OCI-M2 (cell line): ENCODE data around the gene ADRA2C.

Experiments
- DNase-seq: peaks from one replicate; lab custom pipeline; 2025; ENCODE audit not compliant: unreplicated experiment; lab: John Stamatoyannopoulos, UW

The ADRA2C gene

DNA sequence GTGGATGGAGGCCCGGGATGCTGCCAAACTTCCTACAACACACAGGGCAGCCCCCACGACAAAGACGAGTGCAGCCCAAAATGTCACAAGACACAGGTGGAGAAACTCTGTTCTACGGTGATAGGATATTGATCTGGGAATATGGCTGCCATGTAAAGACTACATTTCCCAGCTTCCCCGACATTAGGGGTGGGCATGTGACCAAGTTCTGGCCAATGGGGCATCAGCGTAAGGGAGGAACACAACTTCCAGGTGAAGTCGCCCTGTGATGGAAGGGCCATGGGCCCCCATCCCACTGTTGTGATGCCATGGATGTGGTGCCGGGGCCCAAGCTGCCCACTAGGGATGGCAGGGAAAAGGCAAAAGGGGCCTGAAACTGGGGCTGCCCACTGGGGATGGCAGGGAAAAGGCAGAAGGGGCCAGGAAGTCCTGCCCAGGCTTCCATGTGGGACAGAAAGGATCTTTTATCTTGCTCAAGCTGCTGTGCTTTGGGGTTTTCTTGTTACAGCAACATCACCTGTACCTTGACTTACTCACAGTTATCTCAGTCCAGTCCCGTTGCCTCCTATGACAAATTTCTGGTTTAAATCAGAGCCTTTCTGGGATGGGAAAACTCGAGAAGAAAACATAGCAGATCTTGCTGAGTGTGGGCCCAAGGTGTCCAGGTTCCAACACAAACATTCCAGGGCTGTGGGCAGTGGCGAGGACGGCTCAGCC is 9.7 kb upstream of the ADRA2C start:
- DNase-seq = no peak

DNA sequence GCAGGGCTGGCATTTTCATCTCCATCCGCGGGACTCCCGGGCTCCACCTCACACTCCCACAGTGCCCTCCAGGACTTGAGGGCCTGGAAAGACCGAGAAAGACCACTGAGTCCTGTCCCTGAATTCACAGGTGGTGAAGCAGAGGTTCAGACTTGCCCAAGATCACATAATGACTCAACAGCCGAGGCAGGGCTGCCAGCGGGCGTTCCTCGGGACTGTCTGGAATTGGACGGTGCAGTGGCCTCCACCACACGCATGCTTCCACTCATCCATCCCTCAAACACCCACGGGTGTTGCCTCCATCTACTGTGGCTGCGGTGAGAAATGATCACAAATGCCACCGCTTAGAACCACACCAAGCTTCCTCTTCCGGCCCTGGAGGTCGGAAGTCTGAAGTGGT is 6.9 kb upstream of the ADRA2C start:
- DNase-seq = no peak

DNA sequence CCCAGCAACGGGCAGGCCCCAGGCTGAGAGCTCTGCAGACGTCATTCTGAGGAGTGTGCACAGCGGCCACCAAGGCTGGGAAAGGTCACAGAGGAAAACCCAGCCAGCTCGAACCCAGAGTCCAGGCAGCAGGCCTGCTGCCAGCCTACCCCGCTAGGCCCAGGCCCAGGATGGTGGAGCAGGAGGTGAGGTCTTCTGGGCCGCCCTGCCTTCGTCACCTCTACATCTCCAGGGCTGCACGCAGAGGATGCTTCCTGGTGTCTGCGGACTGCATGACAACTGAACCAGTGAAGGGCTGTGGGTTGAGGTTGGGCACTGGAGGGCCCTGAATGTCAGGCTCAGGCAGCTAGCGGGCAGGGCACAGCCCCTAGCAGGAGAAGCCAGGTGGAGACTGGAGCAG is 5.8 kb upstream of the ADRA2C start:
- no peak for DNase-seq

DNA sequence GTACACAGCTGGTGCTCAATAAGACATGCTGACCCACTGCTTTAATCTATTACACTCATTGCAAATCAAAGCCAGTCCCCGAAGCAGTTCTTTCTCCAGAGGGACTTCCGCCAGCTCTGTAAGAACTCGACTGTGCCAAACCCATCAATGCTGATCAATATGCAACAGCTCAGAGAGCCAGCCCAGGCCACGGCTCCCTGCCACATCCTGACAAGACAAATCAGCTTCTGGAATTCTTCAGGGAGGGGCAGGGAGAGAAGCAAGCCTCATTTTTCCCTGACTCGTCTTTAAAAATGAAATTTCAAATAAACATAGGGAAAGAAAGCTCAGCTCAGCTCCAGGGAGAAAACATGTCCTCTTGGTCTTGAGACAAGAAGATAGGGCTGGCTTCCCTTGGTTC is 5.3 kb upstream of the ADRA2C start:
- DNase-seq = no peak

DNA sequence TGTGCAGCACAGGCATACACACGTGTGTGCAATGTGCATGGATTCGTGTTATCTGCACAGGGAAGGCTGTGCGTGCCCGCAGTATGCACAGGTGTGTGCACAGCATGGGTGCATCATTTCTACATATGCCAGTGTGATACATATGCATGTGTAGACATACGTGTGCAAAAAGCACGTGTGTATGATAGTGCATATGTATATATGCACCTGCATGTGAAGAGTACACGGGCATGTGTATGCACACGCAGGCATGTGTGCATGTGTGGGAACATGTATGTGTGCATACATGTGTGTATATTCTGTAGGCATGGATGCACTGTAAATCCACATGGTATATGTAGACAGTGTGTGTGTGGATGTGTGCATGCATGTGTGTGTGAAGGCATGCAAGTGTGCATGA is 3.9 kb upstream of the ADRA2C start:
- no peak for DNase-seq

DNA sequence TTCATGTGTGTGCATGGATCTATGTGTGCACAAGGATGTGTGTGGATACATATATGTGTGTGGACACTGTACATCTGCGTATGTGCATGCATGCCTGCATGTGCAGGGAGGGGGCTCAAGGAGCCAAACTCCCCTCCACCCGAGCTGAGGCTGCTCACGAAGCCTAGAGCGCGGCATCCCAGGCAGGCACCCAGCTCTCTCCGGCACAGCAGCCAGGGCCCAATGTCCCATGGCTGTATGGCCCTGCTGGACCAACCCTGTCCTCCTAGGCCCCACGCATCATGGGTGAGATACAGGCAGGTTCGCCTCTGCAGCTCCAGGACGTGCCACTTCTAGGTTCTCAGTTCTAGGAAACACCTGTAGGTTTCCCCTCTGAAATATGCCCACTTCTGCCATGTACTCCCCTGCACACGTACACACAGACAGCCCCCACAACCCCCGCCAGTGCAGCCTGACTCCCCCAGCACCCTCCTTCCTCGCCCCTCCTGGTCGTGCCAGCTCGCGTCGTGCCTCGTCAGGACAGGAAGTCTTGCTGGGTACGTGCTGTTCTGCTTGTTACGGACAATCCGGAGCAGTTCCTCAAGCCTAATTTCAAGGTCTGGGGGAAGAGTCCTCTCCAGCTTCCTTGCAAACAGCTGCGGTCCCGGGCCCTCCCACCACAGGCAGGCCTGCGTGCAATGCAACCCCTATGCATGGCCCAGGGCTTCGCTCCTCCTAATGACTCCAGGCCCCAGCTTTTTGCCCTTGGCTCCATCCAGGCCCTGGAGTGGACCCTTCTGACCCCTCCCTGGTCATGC is 3.2 kb upstream of the ADRA2C start:
- no peak for DNase-seq

DNA sequence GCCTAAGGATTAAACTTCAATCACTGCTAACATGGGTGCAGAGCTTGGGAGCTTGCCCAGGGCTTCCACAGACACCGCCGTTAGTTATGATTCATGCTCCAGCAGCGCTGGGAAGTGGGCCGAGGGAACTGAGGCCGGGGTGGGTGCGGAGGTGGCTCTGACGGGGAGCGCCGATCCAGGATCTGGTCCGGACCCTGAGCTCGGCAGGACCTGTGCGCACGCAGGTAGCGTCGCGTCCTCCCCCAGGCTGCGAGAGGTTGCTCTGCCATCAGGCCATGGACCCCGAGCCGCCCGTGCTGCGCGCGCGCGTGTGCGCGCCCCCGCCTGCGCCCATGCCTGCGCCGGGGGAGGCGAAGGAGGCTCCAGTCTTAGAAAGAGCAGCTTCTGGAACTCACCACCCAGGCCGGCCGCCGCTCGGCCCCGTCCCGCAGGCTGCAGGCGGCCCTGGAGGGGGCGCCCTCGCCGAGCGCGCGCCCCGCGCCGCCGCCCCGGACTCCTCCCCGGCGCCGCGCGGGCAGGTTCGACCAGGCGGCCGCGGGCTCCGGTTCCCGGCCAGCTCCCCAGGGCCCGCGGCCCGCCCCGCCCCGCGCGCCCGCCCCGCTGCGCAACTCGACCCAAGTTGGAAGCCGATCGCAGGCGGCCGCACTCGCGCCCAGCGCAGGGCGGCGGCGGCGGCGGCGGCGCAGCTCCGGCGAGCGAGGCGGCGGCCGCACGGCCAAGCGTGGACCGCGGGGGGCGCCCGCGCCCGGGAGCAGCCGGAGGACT is 732 bp upstream of the ADRA2C start:
- no peak for DNase-seq

DNA sequence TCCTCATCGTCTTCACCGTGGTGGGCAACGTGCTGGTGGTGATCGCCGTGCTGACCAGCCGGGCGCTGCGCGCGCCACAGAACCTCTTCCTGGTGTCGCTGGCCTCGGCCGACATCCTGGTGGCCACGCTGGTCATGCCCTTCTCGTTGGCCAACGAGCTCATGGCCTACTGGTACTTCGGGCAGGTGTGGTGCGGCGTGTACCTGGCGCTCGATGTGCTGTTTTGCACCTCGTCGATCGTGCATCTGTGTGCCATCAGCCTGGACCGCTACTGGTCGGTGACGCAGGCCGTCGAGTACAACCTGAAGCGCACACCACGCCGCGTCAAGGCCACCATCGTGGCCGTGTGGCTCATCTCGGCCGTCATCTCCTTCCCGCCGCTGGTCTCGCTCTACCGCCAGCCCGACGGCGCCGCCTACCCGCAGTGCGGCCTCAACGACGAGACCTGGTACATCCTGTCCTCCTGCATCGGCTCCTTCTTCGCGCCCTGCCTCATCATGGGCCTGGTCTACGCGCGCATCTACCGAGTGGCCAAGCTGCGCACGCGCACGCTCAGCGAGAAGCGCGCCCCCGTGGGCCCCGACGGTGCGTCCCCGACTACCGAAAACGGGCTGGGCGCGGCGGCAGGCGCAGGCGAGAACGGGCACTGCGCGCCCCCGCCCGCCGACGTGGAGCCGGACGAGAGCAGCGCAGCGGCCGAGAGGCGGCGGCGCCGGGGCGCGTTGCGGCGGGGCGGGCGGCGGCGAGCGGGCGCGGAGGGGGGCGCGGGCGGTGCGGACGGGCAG is 792 bp downstream of the ADRA2C start:
- no peak for DNase-seq

DNA sequence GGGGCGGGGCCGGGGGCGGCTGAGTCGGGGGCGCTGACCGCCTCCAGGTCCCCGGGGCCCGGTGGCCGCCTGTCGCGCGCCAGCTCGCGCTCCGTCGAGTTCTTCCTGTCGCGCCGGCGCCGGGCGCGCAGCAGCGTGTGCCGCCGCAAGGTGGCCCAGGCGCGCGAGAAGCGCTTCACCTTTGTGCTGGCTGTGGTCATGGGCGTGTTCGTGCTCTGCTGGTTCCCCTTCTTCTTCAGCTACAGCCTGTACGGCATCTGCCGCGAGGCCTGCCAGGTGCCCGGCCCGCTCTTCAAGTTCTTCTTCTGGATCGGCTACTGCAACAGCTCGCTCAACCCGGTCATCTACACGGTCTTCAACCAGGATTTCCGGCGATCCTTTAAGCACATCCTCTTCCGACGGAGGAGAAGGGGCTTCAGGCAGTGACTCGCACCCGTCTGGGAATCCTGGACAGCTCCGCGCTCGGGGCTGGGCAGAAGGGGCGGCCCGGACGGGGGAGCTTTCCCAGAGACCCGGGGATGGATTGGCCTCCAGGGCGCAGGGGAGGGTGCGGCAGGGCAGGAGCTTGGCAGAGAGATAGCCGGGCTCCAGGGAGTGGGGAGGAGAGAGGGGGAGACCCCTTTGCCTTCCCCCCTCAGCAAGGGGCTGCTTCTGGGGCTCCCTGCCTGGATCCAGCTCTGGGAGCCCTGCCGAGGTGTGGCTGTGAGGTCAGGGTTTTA is 1.5 kb downstream of the ADRA2C start:
- no peak for DNase-seq

DNA sequence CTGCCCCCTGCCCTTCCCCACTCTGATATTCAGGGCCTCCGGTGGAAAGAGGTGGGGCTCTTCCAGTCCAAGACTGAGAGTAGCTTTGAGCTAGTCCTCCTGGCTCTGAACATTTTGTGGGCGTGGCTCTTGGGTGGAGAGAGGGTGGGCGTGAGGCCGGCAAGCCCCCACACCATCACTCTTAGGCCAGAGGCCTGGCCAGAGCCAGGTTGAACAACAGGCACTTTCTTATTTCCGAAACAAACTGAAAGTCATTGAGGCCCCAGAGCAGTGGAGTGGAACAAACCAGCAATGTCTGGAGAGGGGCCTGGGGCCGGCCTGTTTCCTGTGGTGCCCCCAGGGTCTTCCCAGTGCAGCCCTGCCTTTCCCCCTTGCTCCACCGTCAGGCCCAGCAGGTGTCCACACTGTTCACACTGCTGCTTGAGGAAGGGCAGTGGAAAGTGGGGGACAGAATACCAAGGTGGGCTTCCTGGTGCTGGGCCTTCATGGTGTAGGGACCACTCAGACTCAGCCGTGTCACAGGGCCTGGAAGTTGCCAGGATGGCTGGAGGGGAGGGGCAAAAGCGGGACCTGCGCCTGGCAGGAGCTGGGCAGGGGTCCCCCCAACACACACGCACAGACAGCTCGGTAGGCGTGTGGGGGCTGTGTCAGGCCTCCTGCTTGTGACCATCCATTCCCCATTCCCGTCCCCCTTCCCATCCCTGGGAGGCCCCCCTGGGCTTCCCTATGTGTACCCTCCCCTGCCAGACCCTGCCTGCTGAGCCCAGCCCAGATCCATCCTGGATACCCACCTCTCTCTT is 2.9 kb downstream of the ADRA2C start:
- DNase-seq = no peak

DNA sequence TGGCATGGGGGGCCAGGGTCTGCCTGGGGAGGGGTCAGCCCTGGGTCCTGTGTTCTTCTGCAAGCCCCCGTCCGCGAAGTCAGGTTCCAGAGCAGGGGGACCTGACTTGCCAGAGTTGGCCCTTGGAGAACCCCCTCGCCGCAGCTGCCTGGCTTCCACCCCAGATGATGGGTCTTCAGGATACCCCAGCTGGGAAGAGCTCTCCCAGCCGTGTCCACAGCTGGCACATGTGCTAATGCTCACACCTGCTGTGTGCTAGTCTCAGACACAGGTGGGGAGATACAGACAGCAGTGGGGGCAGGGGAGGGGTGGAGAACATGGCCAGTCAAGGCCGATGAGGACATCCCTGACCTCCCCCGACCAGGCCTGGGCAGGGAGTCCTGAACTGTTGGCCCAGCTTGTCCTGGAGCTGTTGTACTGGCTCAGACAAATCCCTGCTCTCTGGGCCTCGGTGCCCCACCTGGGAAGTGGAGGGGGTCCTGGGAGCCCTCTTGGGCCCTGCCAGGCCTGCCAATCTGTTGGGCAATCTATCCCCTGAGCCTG is 3.5 kb downstream of the ADRA2C start:
- DNase-seq = no peak

DNA sequence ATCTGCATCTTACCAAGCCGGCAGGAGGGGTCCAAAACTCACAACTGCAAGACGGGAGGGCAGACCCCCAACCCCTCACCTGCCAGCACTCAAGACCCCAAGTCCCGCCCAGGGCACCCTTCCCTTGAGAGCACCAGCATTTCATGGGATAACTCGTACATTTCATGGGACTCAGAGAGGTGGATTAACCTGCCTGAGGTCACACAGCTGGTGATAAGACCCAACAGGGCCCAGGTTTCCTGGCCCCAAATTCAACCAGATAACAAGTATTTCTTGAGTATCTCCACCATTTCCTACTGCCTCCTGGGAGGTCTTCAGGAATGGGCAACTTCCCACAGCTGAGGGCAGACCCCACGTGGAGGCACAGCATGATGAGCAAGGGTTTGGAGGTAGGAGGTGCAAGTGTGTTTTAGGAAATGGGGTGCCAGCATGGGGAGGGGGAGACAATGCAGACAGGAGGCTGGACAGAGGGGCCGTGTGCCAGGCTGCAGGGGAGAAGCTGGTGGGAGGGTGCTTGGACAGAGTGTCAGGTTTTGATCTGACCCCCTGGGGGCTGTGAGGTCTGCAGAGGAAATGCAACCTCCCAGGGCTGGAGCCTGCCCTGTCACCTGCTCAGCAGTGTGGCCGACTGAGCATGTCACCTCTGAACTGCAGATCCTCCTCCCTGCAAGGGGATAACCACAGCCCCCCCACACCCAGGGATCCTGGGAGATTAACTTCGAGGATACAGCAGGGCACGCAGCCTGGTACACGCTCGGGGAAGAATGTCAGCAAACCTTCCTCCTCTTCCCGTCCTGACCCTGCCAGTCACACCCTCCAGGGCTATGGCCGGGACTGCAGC is 4.4 kb downstream of the ADRA2C start:
- DNase-seq = no peak

DNA sequence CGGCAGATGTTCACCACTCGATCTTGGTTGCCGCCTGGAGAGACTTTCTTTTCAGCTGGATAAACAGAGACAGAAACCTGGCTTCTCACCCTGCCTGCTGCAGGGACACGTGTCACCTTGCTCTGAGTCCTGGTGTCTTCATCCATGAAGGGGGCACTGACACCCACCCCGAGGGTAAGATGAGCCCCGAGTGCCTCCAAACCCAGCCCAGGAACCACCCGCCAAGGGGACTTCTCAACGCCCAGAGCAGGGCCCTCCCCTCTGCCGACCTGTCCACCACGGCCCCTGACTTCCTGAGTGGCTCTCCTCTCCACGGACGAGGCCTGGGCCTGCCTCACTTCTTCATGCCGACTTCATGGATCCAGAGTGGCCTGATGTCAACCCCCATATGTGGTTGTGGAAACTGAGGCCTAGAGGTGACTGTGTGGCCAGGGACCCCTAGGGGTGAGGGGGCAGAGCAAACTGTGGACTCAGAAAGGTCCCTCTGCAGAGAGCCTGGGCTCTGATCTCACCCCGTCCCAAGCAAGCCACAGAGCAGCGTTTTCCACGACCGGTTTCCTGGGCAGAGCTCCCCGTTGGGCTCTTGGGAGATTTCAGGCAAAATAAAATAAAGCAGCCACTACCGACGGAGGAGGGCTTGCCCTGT is 5.1 kb downstream of the ADRA2C start:
- DNase-seq = no peak

DNA sequence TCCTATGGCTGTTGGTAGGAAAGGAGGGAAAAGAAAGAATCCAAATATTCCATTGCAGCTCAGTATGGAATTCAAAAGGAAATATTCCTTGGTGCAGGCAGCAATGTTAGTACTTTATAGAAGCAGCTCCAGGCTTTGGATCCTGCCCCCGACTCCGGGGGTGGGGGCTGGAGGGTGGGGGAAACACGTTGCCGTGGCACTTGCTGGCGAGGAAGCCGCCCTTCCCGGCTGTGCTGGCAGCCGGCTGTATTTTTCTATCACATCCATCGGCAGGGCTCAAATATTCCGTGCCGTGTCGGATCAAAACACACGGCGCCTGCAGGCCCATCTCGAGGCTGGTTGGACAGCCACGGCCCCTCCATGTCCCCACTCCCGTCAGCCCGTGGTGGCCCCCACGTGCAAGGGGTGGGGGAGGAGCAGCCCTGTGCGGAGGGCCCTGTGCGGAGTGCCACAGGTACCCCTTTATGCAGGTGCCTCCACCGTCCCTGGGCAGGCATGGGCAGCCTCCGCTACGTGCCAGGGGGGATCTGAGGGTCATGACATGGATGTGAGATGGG is 5.8 kb downstream of the ADRA2C start:
- DNase-seq = no peak

DNA sequence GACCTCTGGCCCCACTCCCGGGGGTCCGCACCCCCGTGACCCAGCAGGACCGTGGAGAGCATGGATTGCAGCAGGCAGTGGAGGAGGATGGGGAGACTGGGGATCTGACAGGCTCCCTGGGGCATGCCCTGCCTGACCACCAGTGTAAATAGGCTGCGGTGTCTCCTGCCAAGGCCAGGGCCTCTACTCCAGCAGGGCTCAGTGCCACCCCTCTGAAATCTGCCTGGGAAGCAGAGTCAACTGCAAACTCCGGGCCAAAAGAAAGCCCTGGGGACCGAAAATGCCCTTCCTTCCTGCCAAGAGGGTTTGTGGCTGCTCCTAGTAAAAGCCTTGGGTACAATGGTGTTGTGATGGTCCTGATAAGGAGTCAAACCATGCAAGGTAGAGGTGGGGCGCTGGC is 6.4 kb downstream of the ADRA2C start:
- DNase-seq = no peak

DNA sequence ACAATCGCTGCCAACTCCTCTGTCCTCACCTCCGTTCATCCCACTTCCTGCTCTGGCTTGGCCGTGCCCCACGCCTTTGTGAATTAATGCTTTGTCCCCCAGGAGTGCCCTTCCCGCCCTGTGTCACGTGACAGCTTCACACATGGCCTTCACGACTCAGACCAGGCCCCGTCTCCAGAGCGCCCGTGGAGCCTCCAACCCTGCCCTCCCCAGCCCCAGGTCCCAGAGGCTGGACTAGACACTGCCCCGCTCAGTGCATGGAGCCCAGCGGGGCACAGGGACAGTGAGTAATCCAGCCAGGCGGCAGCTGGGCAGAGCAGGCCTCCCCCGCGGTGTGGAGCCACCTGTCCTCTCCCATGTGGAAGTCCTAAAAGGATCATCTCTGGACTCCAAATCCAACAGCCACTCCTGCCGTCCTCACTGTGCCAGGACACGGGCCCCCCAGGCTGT is 7.4 kb downstream of the ADRA2C start:
- DNase-seq = no peak

DNA sequence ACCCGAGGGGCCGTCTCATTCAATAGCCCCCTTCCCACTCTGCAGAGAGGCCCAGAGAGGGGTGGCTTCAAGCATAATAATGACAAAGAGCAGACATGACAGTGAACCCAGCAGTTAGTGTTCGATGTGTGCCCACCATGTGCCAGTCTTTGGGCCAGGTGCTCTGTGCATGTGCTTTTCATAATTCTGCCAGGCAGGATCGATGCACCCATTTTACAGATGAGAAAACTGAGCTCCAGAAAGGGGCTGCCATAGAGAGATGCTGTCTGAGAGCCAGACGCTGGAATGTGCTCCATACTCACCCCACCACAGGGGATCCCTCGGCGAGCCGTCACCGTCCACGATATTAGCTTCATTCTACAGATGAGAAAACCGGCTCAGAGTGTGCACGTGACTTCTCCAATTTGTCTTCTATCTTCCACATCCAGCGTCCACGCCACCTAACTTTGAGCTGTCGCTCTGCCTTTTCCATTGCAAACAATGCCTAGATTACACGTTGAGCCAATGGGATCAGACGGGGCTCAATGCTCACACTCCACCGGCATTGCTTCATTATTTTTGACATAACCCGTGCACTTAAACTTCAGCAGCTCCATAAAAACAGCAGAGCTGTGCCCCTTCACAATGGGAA is 8.2 kb downstream of the ADRA2C start:
- DNase-seq = no peak
